Hypothalamus (tissue), 51 donors: ENCODE measurements around the gene CANX.
"Not testable (repeated sequence)": the region's sequence is repeated elsewhere in the genome, so short reads cannot be mapped to it uniquely, and the experiment has no call there.

Experiments used
- DNase-seq, 51 donors: peaks; one replicate each; lab custom pipeline; 2025; lab: John Stamatoyannopoulos, UW

The CANX gene, protein sequence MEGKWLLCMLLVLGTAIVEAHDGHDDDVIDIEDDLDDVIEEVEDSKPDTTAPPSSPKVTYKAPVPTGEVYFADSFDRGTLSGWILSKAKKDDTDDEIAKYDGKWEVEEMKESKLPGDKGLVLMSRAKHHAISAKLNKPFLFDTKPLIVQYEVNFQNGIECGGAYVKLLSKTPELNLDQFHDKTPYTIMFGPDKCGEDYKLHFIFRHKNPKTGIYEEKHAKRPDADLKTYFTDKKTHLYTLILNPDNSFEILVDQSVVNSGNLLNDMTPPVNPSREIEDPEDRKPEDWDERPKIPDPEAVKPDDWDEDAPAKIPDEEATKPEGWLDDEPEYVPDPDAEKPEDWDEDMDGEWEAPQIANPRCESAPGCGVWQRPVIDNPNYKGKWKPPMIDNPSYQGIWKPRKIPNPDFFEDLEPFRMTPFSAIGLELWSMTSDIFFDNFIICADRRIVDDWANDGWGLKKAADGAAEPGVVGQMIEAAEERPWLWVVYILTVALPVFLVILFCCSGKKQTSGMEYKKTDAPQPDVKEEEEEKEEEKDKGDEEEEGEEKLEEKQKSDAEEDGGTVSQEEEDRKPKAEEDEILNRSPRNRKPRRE

DNA sequence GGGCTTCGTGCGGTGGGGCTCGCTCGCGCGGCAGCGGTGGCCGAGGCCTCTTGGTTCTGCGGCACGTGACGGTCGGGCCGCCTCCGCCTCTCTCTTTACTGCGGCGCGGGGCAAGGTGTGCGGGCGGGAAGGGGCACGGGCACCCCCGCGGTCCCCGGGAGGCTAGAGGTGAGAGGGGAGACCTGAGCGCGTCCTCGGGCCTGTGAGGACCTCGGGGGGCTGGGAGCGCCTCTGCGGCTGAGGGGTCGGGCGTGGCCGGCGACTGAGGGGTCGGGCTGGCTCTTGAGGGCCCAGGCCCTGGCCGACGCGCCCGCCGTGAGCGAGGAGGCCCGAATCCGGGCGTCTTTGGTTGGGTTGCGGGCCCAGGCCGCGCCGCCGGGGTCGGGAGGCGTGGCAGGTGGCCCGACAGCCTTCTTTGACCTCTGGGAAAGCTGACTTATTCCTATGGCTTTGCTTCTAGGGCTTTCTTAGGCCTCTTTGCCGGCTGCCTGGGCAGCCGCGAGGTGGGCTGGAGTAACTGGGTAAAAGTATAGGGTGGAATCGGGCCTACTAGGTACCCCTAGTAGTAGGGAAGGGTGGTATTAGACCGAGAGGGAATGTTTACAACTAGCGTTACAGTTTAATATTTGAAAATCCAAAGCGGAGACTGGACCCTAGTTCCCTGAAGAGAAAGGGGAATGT, at the start of gene CANX:
Gene CANX (plus strand): TSS at position 33 of the 681 bp plus-strand sequence. CDS start 6,715 bp downstream, outside the sequence.
- DNase-seq, result peak in 3 of 51 donors; percentile 31 to 45 (median 44)

DNA sequence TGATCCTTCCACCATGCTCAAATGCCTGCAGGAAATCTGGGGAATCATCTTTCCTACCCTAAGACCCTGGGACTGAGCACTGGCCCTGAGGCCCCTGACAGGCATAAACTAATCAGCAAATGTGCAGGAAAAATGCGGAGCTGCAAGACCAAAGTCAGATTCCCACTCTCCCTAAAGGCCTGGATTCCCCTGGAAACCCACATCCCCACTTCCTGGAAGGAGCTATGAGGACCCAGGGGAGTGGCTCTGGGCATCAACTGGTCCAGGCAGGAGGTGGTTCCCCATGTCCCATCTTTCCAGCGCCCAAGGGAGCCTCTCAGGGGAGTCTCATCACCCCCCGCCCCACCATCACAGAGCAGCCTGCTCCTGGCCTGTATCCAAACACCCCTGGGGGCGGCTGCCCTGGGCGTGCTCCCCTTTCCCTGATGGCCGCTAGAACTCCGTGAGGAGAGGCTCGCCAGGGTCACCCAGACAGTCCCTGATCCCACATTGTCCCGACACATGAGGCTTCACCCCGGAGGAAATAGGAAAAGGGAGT, 49.5 kb upstream of the CANX start:
- not testable (repeated sequence) for DNase-seq

DNA sequence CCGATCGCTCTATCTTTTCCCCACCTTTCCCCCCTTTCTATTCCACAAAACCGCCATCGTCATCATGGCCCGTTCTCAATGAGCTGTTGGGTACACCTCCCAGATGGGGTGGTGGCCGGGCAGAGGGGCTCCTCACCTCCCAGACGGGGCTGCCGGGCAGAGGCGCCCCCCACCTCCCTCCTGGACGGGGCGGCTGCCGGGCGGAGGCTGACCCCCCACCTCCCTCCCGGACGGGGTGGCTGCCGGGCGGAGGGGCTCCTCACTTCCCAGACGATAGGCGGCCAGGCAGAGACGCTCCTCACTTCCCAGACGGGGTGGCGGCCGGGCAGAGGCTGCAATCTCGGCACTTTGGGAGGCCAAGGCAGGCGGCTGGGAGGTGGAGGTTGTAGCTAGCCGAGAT, 48.5 kb upstream of the CANX start:
- not testable (repeated sequence) for DNase-seq

DNA sequence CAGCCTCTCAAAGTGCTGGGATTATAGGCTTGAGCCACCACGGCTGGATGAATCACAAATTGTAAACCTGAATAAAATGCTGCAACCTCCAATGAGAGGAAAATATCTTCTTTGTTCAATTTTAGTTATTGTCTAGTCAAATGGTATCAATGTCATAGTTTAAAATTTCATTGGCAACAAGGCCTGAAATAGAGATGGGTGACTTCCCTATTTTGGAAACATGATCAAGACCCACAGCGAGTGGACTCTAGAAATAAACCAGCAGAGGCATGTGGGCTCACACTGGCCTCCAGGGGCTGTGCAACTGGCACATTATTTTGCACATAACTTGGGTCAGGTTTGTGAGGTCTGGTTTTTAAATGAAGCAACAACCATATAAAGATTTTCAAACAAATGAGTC, 45.6 kb upstream of the CANX start:
- not testable (repeated sequence) for DNase-seq

DNA sequence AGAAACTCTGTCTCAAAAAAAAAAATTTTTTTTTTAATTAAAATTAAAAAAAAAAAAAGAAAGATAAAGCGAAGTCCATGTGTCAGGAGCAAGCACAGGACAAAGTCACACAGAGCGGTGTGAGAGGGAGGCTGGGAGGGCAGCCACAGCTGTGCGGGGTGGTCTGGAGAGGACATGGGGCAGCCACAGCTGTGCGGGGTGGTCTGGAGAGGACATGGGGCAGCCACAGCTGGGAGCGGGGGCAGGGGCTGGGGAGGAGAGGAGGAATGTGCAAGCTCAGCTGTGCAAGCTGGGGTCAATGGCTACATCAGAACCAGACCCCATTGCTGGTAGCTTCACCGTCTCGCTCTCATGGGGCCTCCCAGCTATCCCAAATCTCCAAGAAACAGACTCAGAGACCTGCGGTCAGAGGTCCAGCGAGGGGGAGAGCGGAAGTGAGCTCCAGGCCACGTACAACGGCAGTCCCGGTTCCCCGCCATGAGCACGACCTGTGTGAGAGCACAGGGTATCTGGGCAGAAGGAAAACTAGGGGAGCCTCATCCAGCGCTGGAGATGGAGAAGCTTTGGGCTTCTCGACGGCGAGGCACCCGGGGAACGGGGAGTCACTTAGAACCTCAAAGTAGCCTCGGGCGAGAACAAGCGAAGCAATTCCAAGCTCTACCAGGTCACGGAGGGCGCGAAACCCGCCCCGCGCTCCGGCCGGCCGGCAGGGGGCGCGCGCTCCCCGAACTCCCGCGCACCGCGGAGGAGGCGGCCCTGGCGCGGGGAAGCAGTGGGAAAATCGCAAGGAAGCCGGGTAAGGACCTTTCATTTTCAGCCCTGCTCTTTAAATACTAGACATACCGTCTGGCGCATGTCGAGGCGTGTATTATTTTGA, 41.2 kb upstream of the CANX start:
- DNase-seq, result not testable (repeated sequence)

DNA sequence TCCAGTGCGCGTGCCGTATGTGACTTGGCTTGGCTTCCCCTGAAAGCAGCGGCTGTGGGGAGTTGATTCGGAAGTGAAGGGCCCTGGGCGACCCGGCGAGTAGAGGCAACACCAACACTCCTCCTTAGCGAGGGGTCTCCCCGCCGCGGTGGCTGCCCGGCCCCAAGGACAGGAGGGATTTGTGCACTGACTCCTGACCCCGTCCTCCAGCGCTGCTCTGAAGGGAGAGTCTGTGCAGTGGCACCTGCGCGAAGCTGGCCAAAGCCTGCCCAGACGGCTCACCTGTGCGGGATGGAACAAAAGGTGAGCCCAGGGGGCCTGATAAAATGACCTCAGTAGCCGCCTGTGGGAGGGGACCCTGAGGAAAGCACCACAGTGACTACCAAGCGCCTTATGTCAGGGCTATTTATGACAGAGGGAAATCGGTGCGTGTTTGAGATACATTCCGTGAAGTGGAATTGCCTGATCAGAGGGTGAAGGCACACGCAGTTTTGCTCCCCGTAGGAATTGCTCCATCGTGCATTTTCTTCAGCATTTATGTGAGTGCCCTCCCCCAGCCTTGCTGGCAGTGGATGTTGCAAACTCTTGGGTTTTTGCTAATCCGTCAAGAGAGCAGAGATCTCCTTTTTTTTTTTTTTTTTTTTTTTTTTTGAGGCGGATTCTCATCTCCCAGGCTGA, 40.4 kb upstream of the CANX start:
- DNase-seq, result peak in 1 of 51 donors; percentile 2

DNA sequence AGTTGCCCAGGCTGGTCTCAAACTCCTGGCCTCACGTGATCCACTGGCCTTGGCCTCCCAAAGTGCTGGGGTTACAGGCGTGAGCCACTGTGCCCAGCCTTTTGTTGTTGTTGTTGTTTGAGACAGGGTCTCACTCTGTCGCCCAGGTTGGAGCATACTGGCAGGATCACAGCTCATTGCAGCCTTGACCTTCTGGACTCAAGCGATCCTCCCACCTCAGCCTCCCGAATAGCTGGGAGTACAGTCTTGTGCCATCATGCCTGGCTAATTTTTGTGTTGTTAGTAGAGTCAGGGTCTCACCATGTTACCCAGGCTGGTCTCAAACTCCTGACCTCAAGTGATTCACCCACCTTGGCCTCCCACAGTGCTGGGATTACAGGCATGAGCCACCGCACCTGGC, 37.1 kb upstream of the CANX start:
- not testable (repeated sequence) for DNase-seq

DNA sequence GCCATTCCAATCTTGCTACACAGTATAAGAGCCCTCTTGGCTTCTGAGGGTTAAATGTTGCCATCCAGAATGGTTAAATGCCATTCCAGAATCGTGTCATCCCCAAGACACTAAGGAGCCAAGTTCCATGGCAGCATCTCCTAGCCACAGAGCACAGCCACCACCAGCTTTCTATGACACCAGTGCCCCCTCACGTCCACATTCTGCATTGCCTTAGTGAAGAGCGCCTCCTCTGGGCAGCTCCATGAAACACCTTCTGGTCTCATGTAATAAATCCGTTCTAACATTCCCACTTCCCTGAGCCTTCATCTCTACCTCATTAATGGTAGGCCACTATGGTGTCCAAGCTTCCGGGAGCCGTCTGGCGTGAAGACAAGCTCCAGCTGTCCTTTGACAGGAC, 30.4 kb upstream of the CANX start:
- DNase-seq, result peak in 14 of 51 donors; percentile 4 to 33 (median 15)

DNA sequence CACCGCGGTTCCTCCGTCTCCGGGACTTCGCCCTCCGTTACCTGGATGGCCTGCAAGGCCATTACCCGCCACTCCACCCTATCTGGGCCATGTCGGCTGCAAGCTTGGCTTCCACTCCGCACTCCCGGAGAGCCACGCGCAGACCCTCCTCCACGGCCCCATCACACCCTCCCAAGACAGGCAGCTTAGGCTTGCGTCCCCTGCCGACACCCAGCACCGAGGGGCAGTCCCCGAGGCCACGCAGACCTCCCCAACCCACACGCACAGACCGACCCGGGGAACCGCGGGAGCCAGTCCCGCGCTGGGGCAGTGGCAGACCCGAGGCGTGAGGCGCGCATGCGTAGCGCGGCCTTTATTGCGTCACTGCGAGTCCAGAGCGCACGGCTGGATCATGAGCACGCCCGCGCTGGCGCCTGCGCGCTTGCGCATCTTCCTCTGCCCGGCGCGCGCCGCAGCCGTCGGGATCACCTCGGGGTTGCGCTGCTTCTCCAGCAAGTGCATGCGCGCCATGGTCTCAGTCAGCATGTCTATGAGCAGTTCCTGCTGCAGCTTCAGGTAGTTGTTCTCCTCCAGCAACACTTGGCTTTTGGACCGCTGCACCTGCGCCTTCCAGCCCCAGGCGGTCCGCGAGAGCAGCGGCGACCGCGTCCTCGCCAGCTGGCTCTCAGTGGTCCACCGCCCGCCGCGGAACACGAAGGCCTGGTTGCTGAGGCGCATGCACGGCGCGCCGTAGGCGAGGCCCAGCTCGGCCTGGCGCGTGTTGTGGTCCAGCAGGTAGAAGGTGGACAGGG, 20.3 kb upstream of the CANX start:
- peak; percentile 49 to 97 (median 89) for DNase-seq

DNA sequence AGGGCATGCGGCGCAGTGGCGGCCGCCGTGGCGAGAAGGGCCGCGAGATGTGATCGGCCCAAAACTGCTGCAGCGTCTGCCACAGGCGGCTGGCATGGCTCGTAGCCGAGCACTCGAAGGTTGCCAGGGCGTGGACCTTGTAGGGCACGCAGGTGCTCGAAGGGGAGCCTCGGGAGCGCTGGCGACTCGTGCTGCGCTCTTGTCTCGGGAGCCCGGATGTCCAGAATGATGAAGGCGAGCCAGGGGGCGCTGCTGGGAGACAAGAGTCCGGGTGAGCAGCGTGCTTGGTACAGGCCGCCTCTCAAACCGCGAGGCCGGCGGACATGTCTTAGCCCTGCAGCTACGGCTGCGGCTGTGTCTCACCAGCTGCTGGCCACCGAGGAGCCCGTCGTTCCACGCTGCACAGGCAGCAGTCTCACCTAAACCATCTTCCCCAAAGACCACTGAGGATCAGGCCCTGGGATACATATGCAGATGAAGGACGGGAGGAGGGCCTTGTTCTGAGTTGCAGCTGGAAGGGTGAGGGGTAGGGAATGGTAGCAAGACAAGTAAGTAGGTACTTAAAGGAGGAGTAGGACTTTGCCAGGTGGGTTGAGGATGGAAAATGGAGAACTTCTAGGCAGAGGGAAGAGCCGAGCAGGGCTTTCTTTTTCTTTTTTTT, 19.6 kb upstream of the CANX start:
- DNase-seq, result peak in 46 of 51 donors; percentile 11 to 70 (median 48)

DNA sequence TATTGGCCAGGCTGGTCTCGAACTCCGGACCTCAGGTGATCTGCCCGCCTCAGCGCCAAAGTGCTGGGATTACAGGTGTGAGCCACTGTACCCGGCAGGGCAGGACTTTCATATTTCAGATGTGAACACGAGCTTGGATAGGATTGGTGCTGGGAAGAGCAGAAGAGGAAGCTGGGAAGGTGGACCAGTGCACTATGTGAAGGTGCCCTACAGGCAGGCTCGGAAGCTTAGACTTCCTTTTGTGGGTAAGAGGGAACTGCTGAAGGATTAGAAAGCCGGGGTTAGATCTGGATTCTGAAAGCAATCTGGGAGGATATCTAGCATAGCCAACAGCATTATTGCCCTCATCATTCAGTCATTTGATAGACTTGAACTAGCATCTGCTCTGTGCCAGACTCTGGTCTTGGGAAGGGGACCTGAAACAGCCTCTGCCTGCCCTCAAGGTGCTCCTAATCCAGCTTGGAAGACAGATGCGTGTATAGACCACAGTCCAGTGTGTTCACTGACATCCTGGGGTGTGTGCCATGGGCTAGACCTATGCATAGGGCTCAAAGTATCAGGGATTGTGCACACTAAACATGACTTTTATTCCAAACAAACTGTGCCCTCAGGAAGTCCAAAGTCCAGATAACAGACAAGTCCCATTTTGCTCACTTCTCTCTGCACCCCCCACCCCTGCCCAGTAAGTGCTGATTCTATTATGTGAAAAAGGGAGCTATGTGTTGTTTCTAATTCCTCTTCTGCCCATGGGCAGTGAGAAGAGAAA, 18.6 kb upstream of the CANX start:
- DNase-seq, result no peak

DNA sequence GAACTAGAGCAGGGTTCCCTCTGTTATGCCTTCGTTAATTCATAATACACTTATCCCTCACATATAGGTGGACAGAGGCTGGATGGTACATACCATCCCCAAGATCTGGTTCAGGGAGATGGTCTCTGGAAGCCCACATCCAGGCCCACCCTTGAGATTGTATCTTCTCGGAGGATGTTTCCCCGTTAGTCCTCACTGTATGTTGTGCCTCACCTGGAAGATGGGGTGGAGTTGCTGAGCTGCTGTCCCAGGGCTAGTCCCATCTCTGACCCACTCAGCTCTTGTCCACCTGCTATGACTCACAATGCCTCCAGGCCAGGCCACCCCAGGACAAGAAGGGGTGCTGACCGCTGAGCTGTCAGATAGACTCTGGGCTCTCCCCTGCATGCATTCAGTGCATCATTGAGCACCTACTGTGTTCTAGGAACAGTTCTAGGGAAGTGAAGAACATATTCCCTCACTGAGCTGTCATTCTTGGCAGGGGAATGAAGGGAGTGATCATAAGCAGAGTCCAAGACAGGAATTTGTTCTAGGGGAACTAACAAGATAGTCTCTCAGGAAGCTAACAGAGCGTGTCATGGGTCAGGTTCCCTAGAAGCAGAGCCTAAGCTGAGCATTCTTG, 17.9 kb upstream of the CANX start, which contains the start of gene CBY3:
Gene CBY3 (minus strand): TSS at position 255 of the 622 bp plus-strand sequence. CDS start 116 bp downstream, at position 139.
- DNase-seq, result no peak

DNA sequence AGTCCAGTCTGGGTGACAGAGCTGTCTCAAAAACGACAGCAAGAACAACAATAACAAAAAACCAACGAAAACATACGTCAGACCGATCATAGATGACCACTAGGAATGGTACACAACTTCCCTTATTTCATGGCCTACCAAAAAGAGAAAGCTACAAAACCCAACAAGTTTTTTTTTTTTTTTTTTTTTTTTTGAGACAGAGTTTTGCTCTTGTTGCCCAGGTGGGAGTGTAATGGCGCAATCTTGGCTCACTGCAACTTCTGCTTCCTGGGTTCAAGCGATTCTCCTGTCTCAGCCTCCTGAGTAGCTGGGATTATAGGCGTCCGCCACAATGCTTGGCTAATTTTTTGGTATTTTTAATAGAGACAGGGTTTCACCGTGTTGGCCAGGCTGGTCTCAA, 9.6 kb upstream of the CANX start:
- not testable (repeated sequence) for DNase-seq

DNA sequence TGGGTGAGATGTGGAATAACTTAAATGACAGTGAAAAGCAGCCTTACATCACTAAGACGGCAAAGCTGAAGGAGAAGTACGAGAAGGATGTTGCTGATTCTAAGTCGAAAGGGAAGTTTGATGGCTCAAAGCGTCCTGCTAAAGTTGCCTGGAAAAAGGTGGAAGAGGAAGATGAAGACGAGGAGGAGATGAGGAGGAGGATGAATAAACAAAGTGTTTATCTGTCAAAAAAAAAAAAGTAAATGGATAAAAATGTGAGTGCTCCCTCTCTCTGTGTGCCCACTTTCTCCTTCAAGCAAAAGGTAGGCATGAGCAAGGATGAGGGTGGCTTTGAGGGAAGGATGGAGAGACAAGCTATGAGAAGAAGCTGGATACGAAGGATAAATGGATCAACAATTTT, 4.2 kb upstream of the CANX start:
- no peak for DNase-seq

DNA sequence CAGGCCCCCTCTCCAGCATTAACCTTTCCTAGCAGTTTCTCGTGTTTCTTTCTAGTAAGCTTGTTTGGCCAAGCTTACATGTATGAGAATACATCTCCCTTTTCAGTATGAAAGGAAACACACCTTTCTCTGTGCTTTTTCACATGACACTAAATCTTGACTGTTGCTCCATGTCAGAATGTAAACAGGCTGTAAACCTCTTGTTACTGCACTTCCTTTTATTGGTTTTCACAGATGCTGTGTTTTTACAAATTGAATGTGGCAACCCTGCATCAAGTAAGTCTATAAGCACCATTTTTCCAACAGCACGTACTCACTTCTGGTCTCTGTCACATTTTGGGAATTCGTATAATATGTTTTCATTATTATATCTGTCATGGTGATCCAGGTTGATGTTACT, 2.2 kb upstream of the CANX start:
- DNase-seq, result no peak

DNA sequence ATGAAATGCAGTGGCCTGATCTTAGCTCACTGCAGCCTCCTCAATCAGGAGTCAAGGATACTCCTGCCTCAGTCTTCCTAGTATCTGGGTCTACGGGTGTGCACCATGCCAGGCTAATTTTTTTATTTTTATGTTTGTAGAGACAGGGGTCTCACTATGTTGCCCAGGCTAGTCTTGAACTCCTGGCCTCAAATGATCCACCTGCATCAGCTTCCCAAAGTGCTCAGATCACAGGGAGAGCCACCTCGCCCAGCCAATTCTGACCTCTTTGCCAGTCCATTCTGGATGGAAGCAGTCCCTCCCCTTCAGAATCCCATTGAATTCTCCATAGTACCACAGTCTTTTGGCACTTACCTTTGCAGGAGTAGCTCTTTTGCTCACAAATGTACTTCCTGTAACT, 1.7 kb upstream of the CANX start:
- DNase-seq, result no peak

DNA sequence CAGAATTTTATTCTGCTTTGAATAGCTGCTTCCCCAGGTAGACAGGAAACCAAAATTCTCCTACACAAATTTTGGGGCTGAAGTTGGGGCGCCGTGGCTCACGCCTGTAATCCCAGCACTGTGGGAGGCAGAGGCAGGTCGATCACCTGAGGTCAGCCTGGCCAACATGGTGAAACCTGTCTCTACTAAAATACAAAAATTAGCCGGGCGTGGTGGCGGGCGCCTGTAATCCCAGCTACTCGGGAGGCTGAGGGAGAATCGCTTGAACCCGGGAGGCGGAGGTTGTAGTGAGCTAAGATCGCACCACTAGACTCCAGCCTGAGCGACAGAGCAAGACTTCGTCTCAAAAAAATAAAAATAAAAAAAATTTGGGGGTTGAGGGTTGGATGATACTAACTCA, 1.2 kb upstream of the CANX start:
- DNase-seq, result not testable (repeated sequence)
